ENCODE data around the gene ROBO1.

GRCh38 chr3:79653266-79653830, 114.5 kb downstream of the ROBO1 start:
- TF ChIP-seq CTCF (conservative IDR thresholded peaks at IDR 0.05; ENCODE audit: low read depth, low read length): no peak
- no peak for TF ChIP-seq EZH2 (IDR thresholded peaks at IDR 0.05; ENCODE audit: borderline replicate concordance, low read depth, low read length, poor library complexity, severe bottlenecking)

Measured in A673 (cell line).